ENCODE measurements around the gene SPTBN1. TPM values are rescaled to one million over a fixed set of nuclear protein-coding genes. Genes with fewer than 3 reads are reported as not detected.

The SPTBN1 gene
- polyA plus RNA-seq, 1 donor, result 327 TPM

DNA sequence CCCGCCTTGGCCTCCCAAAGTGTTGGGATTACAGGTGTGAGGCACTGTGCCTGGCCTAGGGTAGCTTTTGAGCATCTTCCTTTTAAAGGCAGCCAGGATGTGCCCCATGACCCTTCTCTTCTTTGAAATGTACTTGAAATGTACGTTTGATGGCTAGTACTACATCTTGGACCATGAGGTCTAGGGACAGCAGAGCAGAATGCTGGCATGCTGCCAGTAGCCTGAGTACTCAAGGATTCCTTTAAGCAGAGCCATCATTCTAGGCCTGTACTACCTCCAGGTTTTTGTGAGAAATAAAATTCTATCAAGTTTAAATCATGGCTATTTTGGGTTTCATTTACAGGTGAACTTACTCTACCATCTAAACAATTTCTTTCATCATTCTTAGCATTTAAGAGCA lies 264.4 kb downstream of the SPTBN1 start:
- DNase-seq, result no peak

Other genes starting within 250 kb of the SPTBN1 start
- not detected for gene TSPYL6, start 200.1 kb upstream of the SPTBN1 start, polyA plus RNA-seq (ENCODE audit: insufficient read length)